SKM-1 treated with dmso at 0.1 percent for 144 hours (cell line): ENCODE measurements around the gene PRRX2.
"Not testable (repeated sequence)": the region's sequence is repeated elsewhere in the genome, so short reads cannot be mapped to it uniquely, and the experiment has no call there.

ENCODE experiments used
- DNase-seq: peaks from one replicate; lab custom pipeline; 2025; ENCODE audit not compliant: unreplicated experiment; lab: John Stamatoyannopoulos, UW

PRRX2 gene

GRCh38 chr9:129636343-129636742 lies 29.1 kb upstream of the PRRX2 start:
- DNase-seq: not testable (repeated sequence)

DNA sequence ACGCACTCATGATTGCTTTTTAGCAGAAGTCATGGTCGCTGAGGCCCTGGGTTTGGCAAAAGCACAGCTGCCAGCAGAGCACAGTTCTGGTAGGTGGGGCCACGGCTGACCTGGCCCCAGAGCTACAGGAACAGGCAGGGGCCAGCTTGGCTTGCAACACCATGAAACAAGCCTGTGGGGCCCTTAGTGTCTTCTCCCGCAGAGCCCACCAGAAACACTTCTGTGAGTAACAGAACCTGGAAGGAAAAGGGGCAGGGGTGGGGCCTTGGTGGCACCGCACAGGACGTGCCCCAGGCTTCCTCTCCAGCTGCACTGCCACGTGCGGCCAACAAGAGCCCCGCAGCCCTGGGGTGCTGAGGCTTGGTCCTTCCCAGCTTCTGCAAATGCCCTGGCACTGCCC lies 28.3 kb upstream of the PRRX2 start:
- no peak for DNase-seq

DNA sequence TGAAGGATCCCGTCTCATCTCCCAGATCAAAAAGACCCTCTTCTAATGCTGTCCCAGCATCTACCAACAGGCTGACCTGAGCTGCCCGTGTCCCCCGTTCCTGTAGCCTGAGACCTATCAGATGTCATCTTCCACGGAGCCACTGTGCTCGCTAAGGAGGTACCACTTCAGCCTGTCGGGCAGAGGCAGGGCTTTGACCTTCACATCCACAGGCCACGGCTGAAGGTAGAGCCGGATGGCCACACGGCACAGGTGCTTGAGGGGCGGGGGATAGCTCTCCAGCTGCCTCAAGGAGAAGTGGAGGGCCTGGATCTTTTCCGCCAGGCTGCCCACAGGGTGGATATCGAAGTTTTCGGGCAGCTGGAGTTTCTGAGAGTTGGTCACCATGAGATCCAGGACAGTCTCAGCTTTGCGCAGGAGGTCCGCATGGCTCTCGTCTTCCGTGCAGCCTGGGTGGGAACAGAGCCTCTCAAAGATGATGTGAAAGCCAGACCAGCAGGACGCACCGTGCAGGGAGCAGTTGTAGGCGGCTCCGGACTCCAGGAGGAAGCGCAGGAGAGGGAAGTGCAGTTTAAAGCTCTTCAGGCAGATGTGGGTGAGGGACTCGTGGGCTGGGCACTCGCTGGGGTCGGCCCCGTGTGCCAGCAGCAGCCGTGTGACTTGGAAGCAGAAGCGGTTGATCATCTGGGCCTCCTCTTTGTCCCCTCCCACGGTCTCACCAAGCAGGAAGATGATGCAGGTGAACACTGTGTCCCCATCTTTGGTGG lies 27.6 kb upstream of the PRRX2 start:
- DNase-seq: no peak

GRCh38 chr9:129639034-129639630 lies 26.3 kb upstream of the PRRX2 start:
- DNase-seq: no peak

DNA sequence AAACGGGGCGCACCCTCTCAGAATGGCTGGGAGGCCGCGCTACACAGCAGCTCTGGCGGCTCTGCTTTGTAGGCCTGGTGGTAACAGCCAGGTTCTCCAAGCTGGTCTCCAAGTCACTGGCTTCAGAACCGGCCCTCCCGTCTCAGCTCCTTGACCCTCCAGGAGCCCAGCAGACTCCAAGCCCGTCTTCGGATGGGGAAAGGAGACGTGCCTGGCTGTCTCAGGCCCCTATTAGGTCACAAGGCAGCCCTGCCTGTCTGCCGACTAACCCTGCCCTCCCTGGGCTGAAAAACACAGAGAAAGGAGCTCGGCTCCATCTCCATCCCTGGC lies 25.7 kb upstream of the PRRX2 start:
- no peak for DNase-seq

DNA sequence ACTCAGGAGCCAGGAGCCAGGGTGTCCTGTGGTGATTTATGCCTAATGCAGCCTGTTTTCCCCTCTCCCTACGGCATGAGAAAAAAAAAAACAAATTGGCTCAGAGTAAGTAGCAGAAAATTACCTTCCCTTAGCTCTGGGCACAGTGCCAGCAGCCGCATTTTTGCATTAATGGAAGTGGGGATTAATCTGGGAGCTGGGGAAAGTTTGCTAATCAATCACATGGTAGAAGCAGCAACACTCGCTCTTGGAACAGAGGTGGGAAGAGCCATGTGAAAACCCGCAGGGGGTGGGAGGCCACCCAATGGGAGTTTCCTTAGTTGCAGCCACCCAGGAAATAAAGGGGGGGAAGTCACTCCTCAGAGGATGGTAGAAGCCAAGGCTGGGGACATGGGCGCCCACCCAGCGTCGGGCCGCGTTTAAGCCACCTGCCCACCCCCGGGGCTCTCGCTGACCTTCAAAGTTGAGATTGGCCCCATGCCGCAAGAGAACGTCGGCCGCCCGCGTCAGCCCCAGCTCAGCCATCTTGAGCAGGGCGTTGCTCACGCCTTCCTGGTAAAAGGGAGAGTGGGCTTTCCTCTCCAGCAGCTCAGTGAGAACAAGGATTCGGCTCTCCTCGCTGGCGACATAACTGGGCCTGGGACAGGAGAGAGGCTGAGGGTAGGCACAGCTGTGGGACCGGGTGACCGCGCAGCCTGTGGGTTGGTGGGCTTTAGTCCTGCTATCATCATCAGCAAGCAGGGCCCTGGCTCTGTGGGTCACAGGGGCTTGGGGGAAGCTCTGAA lies 25.2 kb upstream of the PRRX2 start:
- DNase-seq: no peak

GRCh38 chr9:129640871-129641749 lies 24.3 kb upstream of the PRRX2 start:
- DNase-seq: no peak

DNA sequence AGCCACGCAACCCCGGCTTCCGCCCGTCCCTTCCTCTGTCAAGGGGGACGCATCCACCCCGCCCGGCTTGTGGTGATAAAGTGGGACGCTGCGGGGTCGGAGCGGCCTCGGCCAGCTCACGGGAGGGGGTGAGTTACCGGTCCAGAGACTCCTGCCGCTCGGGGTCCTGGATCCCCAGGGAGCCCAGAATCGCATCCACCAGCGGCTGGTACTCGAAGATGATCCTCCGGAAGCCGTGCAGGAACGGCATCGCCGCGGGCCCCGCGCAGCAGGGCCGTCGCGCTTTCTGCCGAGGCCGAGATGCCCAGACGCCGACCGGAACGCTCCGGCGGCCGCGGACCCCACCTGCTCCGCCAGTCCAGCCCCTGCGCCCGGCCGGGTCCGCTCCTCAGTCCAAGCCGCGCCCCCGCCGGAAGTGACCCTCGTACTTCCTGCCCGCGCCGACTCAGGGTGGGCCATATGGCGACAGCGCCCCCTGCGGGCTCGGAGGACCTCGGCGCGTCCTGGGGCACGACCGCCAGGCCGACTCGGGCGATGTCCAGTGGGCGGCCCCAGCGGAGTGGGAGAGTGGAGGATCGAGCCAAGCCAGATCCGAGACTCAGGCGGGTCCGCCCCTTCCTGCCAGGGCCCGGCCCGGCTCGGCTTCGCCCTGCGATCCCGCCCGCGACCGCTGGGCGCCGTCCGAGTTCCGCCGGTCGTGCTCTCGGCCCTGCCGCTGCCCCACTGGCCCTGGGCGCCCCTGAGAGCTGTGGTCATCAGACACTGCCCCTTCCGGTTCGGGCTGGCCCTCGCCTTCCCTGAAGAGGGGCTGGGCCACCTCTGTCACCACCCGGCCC lies 23.5 kb upstream of the PRRX2 start, which contains the start of gene ASB6:
ASB6 (minus strand) TSS at position 402 of the 836 bp plus-strand sequence; CDS start at position 250, 152 bp downstream.
- peak; percentile 91 for DNase-seq

DNA sequence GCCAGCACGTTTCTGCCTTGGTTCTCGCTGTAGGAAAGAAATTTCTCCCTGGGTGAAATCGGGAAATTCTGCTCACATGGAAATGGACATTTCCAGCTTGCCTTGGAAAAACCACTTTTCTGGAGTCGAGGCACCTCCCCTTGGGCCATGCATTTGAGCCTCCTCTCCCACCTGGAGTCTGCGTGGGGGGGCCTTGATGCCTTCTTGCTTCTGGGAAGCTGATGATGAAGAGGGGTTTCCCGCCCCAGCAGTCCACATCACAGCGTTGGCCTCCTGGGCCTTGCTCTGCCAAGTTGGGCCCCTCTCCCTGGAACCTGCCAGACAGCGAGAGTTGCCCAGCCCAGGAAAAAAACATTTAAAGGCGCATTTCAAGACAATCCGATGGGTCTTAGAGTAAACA lies 21.7 kb upstream of the PRRX2 start:
- no peak for DNase-seq

- no peak for DNase-seq
Measured at GRCh38 chr9:129644365-129644764, 21.1 kb upstream of the PRRX2 start.

DNA sequence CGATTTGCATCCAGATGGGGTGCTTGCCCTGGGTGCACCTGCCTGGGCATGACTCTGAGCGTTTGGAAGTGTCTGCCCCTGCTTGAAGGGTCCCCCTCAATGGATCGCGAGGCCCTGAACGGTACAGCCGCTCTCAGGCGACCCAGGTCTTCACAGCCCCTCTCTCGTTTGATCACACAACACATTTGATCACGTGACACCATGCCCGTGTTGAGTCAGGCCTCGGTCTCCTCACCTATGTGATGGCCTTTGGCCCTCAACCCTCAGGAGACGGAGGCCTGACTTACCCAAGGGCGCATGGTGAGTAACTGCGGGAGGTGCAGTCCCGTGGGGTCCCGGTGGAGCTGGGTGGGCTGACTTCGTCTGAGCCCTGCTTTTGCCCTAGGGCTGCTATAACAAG lies 20.5 kb upstream of the PRRX2 start:
- DNase-seq: no peak

DNA sequence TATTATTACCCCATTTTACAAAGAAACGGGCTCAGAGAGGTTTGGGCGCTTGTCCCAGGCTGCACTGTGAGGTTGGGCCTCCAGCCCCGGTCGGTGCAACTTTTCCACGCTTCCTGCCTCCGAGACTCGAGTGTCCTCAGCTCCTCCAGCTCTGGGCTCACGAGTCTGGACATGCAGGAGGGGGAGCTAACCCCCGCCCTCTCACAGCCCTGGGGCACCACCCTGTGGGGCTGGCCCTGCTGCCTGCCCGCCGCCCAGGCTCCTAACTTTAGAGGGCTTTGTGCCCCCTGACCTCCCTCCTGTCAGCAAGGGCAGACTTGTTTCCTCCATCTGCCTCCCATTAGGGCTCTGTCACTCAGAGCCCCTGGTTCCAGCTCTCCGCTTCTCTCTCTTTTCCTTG lies 19.2 kb upstream of the PRRX2 start:
- no peak for DNase-seq

- no peak for DNase-seq
Measured at GRCh38 chr9:129646654-129647053, 18.8 kb upstream of the PRRX2 start.

GRCh38 chr9:129647635-129648034 lies 17.8 kb upstream of the PRRX2 start:
- DNase-seq: no peak

DNA sequence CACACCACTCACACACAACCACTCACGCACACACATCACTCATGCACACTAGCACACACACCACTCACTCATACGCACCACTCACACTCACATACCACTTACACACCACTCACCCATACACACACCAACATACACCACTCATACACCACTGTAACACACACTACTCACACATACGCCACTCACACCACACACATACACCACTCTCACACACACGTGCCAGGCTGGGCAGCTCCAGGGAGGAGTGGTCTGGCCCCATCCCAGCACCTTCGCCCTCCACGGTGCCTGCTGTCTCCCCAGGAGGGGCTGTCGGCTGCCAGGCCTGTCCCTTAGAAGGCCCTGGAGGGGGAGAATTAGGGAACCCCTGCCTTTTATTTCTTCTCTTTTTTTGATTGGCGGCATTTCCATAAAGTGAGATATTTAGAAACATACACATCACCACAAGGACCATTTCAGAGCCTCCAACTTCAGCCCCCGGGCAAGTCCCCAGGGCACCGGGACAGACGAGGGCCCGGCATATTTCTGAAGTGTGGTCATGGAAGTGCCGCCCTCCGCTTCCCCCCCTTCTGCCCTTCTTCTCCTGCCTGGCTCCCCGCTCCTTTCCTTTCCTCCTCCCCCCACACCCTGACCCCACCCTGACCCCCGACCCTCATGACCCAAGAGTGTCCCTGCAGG lies 17.2 kb upstream of the PRRX2 start:
- DNase-seq: no peak

DNA sequence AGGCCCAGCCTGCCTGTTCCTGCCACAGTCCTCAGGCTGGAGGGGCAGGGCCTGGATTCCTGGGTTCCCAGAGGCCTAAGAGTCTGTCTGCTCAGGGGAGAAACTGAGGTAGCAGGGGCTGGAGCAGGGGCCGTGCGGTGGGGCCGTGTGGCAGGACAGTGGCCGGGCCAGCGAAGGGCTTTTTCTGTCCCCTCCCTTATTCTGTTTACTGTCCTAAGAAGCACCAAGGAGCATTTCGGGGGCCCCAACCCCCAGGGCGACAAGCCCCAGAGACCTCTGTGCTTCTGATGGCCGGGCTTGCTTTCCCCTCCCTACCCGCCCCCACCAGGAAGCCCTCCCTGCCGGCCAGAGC lies 16.7 kb upstream of the PRRX2 start:
- no peak for DNase-seq

DNA sequence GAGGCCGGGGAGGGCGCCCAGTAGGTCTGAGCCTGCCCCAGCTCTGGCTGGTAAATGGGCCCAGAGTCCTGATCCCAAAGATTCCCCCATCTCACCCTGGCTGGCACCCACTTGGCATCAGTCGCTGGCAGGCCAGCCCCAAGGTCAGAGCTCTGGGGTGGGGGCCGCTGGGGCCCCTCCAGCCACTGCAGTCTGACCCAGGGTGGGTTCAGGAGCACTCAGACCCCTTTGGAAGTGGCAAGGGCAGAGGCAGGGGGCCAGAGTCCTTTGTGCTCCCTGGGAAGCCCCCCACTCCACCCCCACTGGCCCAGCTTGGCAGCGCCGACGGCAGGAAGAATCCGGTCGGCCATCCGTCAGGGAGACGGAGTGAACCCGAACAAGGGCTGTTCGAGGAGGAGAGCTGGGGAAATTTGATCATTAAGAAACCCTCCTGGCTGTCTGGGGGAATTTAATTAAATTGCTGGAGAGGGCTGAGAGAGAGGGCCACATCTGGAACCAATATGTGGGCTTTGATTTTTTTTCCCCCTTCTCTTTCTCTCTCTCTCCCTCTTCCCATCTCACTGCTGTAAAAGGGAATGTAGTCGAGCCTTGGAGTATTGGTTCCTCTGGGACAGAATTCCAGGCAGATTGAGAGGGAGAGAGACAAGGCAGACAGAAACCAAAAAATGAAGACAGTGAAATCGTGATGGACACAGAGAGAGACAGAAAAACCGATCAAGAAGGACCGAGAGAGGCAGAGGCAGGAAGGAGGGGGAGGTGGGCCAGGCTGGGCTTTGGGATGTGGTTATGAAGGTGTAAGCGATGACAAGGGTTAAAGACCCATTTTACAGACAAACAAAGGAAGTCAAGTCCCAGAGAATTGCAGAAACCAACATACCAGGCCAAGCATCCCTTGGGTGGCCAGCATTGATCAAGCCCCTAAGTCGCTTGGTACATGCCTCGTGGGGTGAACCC lies 15.4 kb upstream of the PRRX2 start:
- no peak for DNase-seq

GRCh38 chr9:129650680-129651235 lies 14.7 kb upstream of the PRRX2 start:
- DNase-seq: no peak
